Measurements from ENCODE around the gene ZBP1. TPM values are rescaled to one million over a fixed set of nuclear protein-coding genes. Genes with fewer than 3 reads are reported as not detected.

The ZBP1 gene
- total RNA-seq, 4 donors from 2014 or later = 0.08 to 1.7 (median 0.23) TPM

- TF ChIP-seq CTCF (IDR thresholded peaks at IDR 0.05) (no peak), POLR2A (IDR thresholded peaks at IDR 0.05) (no peak)
- H3K36me3 ChIP-seq = peaks cover 0 to 3% (median 0%) of the 10 kb centered on the region in 3 donors
- intact Hi-C loops (cut with DNase I) = no loop called here
- H3K9me3 ChIP-seq = no peaks in the 10 kb centered on the region
- no peak overlapping the region for H3K27ac ChIP-seq
- no peak for DNase-seq
- peaks cover 0 to 45% (median 0%) of the 10 kb centered on the region in 4 donors for H3K27me3 ChIP-seq
- no peak overlapping the region for H3K4me3 ChIP-seq
- WGBS, 2 donors = 83 to 88% methylated on average over 5 to 7 of the region's 7 CpGs
- H3K4me1 ChIP-seq = peaks cover 0 to 4% (median 4%) of the 10 kb centered on the region in 3 donors
These were observed 7.3 kb downstream of the ZBP1 start for GRCh38 chr20:57612916-57613315.

GRCh38 chr20:57612436-57612835 lies 7.8 kb downstream of the ZBP1 start:
- TF ChIP-seq POLR2A (IDR thresholded peaks at IDR 0.05) (no peak), CTCF (IDR thresholded peaks at IDR 0.05) (no peak)
- no peak overlapping the region for H3K4me3 ChIP-seq
- no peak for DNase-seq
- intact Hi-C loops (cut with DNase I) = no loop called here
- no peaks in the 10 kb centered on the region for H3K9me3 ChIP-seq
- WGBS, 2 donors = 85 to 86% methylated on average over 6 to 7 of the region's 7 CpGs
- peaks cover 0 to 45% (median 0%) of the 10 kb centered on the region in 4 donors for H3K27me3 ChIP-seq
- no peaks in the 10 kb centered on the region for H3K4me1 ChIP-seq
- no peak overlapping the region for H3K27ac ChIP-seq
- peaks cover 0 to 3% (median 0%) of the 10 kb centered on the region in 3 donors for H3K36me3 ChIP-seq

- Histone ChIP-seq H3K4me3 (no peak overlapping the region), H3K36me3 (peaks cover 0 to 3% (median 0%) of the 10 kb centered on the region in 3 donors)
- WGBS, 2 donors = 81 to 95% methylated on average over 8 to 12 of the region's 18 CpGs
These were observed 8.5 kb downstream of the ZBP1 start for GRCh38 chr20:57611586-57612311.

GRCh38 chr20:57610261-57610952 lies 9.8 kb downstream of the ZBP1 start:
- no peak overlapping the region for H3K4me3 ChIP-seq
- H3K9me3 ChIP-seq = no peaks in the 10 kb centered on the region
- no peak for DNase-seq
- H3K27ac ChIP-seq = no peak overlapping the region
- WGBS, 2 donors = 68 to 84% methylated on average over 15 to 17 of the region's 18 CpGs
- TF ChIP-seq POLR2A (IDR thresholded peaks at IDR 0.05) = no peak
- no peak for TF ChIP-seq CTCF (IDR thresholded peaks at IDR 0.05)
- no peaks in the 10 kb centered on the region for H3K4me1 ChIP-seq
- peaks cover 0 to 3% (median 0%) of the 10 kb centered on the region in 3 donors for H3K36me3 ChIP-seq
- intact Hi-C loops (cut with DNase I) = no loop called here
- H3K27me3 ChIP-seq = peaks cover 0 to 31% (median 0%) of the 10 kb centered on the region in 4 donors

More at GRCh38 chr20:57611586-57612311, 8.5 kb downstream of the ZBP1 start:
- no peaks in the 10 kb centered on the region for H3K9me3 ChIP-seq
- no peak for TF ChIP-seq CTCF (IDR thresholded peaks at IDR 0.05)
- TF ChIP-seq POLR2A (IDR thresholded peaks at IDR 0.05) = no peak
- peaks cover 0 to 44% (median 0%) of the 10 kb centered on the region in 4 donors for H3K27me3 ChIP-seq
- H3K4me1 ChIP-seq = no peaks in the 10 kb centered on the region
- no peak overlapping the region for H3K27ac ChIP-seq
- DNase-seq = no peak
- intact Hi-C loops (cut with DNase I) = no loop called here

- no peak overlapping the region for H3K27ac ChIP-seq
- H3K27me3 ChIP-seq = peaks cover 0 to 31% (median 0%) of the 10 kb centered on the region in 4 donors
- H3K4me1 ChIP-seq = no peaks in the 10 kb centered on the region
- H3K36me3 ChIP-seq = peaks cover 0 to 3% (median 0%) of the 10 kb centered on the region in 3 donors
- no peak for TF ChIP-seq POLR2A (IDR thresholded peaks at IDR 0.05)
- no peak overlapping the region for H3K4me3 ChIP-seq
- WGBS, 2 donors = 85 to 92% methylated on average over 5 to 8 of the region's 8 CpGs
- no peaks in the 10 kb centered on the region for H3K9me3 ChIP-seq
- no peak for DNase-seq
- intact Hi-C loops (cut with DNase I) = no loop called here
These were observed 10.4 kb downstream of the ZBP1 start for GRCh38 chr20:57609842-57610167.
